ENCODE measurements around the gene HDAC9.

Gene HDAC9

GRCh38 chr7:18495412-18496340, at the start of gene HDAC9:
TSS of gene HDAC9 (plus strand) at chr7:18495749. CDS start at chr7:18496303, 554 bp downstream.
- DNase-seq = peak; percentile 81

GRCh38 chr7:18445916-18446520, 49.5 kb upstream of the HDAC9 start:
- DNase-seq = no peak

- no peak for DNase-seq
These were observed 45.5 kb upstream of the HDAC9 start for GRCh38 chr7:18450019-18450418.

GRCh38 chr7:18455606-18456005, 39.9 kb upstream of the HDAC9 start:
- no peak for DNase-seq

GRCh38 chr7:18457832-18458231, 37.7 kb upstream of the HDAC9 start:
- DNase-seq = peak; percentile 14

DNA sequence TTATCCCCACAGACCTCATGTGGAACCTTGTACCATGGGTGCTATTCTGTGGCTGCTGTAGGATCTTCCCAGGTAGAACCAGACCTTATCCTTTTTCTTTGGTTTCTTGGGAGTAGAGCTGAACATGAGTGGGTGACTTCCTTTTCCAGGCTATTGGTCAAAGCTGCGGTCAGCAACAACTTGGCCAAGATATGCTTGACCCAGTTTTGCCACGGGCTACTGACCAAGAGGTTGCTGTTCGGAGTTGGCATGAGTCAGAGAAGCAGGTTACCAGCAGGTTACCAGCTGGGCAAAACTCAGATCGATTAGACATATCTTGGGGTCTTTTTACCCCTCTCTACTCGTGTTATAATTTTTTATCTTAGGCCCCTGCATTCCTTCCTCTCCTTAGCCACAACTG, 36.7 kb upstream of the HDAC9 start:
- DNase-seq = no peak

GRCh38 chr7:18459484-18460245, 35.9 kb upstream of the HDAC9 start:
- DNase-seq = no peak

DNA sequence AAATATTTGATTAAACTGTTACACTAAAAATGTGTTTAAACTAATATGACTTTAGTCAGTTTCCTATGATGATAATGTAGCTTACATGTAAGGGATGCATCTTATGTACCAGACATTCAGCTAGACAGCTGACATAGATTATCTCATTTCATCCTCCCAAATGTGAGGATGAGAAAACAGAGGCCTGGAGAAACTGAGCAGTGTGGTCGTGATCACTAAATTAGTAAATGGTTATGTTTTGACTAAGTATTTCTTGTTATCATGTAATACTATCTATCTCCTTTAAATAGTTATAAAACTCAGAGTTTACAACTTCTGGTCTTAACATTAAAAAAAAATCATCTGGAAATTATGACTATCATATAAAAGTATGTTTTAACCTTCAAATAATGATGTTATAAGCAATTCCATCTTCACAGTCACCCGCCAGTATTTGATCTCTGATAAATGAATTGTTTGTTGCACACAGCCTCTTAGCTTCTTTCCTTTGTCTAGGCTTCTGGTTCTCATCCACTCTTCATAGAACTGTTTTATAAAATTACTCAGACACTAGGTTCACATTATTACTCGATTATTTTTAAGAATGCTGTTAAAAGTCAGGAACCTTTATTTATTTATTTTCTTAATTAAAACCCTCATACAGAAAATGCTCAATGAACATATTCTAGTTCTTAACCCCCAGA, 33.6 kb upstream of the HDAC9 start:
- DNase-seq = no peak

GRCh38 chr7:18464830-18465229, 30.7 kb upstream of the HDAC9 start:
- no peak for DNase-seq

- no peak for DNase-seq
These were observed 28.5 kb upstream of the HDAC9 start for GRCh38 chr7:18467011-18467410.

GRCh38 chr7:18468795-18469194, 26.8 kb upstream of the HDAC9 start:
- no peak for DNase-seq

- no peak for DNase-seq
These were observed 26.2 kb upstream of the HDAC9 start for GRCh38 chr7:18469316-18469715.

- DNase-seq = no peak
These were observed 23.9 kb upstream of the HDAC9 start for GRCh38 chr7:18471476-18472160.

GRCh38 chr7:18472161-18472483, 23.4 kb upstream of the HDAC9 start:
- DNase-seq = no peak

DNA sequence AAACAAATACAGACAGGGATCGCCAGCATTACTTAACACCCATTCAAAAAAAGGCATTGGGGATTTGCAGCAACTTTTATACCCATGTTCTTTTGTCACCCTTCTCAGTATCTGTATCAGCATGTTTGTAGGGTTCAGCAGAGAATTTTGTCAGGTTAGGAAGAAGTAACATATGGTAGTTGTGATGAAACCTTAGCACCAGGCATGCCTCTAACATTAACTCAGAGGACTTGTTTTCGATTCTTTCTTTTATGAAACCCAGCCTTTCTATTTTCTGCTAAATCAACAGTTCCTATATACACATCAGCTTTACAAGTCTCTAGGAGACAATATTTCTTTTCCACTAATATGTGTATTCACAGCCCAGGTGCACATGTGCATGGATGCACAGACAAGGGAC, 22.4 kb upstream of the HDAC9 start:
- no peak for DNase-seq

- DNase-seq = no peak
These were observed 20.6 kb upstream of the HDAC9 start for GRCh38 chr7:18474944-18475343.

- DNase-seq = no peak
These were observed 20.1 kb upstream of the HDAC9 start for GRCh38 chr7:18475488-18475887.

- DNase-seq = no peak
These were observed 13.8 kb upstream of the HDAC9 start for GRCh38 chr7:18481776-18482175.

DNA sequence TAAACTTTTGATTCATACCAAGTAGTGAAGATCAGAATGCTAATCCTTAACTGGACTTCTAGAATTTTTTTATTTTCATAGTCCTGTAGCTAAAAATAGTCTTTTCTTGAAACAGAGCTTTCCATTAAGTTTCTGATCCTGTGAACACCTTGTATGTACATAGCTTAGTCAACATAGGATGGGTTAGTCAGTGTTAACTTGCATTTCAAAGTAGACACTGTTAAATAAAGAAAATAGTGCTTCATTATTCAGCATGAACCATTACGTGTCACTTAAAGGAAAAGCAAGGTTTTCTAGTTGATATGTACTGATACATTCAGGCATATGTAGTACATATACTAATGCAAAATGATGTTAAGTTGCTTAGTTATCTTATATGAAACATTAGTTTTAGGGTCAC, 7.5 kb upstream of the HDAC9 start:
- DNase-seq = no peak

GRCh38 chr7:18489624-18490023, 5.9 kb upstream of the HDAC9 start:
- DNase-seq = no peak

DNA sequence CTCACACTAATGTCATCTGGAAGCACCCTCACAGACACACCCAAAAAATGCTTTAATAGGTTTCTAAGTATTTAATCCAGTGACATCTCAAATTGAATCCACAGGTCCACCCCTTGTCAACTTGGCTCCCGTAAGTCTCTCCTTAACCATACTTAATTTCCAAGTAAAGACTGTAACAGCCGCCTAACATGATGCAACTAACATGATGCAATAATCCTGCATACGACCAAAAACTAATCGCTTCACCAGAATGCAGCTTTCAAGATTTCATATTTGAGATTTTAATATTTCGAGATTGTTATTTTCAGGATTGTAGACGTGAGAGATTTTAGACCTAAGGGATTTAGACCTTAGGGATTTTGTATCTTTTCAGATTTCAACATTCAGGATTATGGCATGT, 3.7 kb upstream of the HDAC9 start:
- no peak for DNase-seq

DNA sequence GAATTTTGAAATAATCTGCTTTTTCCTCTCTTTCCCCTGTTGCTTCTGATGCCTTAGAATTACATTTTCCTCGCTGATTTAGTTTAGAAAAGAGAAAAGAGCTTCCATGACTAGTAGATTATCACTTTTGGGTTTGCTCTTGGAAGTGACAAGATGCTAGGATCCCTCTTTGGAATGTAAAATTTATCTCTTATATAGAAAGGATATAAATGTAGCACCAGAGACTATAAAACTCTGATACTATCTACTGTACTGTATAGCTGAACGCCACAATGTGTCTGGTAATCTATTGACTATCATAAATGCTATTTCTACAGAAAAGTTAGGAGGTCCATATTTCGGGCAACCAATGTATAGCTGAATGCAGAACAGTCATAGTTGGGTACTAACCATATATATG, 1.1 kb upstream of the HDAC9 start:
- DNase-seq = no peak

All from DMS53 (cell line).